ENCODE measurements around the gene CYP39A1.

GRCh38 chr6:46509981-46510510, 142.6 kb downstream of the CYP39A1 start:
- TF ChIP-seq CTCF (IDR thresholded peaks at IDR 0.05), result no peak
- no peak for TF ChIP-seq POLR2A (IDR thresholded peaks at IDR 0.05)
